IPS-20b (cell line): ENCODE data around the gene IYD.

Experiments used
- H3K27ac ChIP-seq: one replicate; pipeline ENCODE4 v1.5.1; 2013; ENCODE audit warnings: low read length
- H3K27me3 ChIP-seq: 2 replicates; pipeline ENCODE4 v1.6.1; 2013; ENCODE audit warnings: mild to moderate bottlenecking, low read length, inconsistent platforms; ENCODE audit not compliant: insufficient read depth
- H3K36me3 ChIP-seq: 2 replicates; pipeline ENCODE4 v1.6.1; 2013; ENCODE audit warnings: low read depth, mild to moderate bottlenecking, inconsistent platforms, low read length, moderate library complexity; ENCODE audit not compliant: insufficient read depth
- H3K4me1 ChIP-seq: 2 replicates; pipeline ENCODE4 v1.6.1; 2013; ENCODE audit warnings: mild to moderate bottlenecking, control low read depth, inconsistent platforms, low read length, moderate library complexity; ENCODE audit not compliant: insufficient read depth
- H3K4me3 ChIP-seq: 2 replicates; pipeline ENCODE4 v1.5.1; 2013; ENCODE audit warnings: mild to moderate bottlenecking, low read length, inconsistent platforms
- H3K9ac ChIP-seq: 2 replicates; pipeline ENCODE4 v1.6.1; 2013; ENCODE audit warnings: low read depth, mild to moderate bottlenecking, inconsistent platforms, low read length, moderate library complexity
- H3K9me3 ChIP-seq: 2 replicates; pipeline ENCODE4 v1.6.1; 2013; ENCODE audit warnings: mild to moderate bottlenecking, low read depth, low read length, inconsistent platforms; ENCODE audit not compliant: insufficient read depth

Gene IYD

GRCh38 chr6:150368762-150369161 is at the start of gene IYD:
TSS of gene IYD (plus strand) at chr6:150369012. CDS start at chr6:150369032, 20 bp downstream.
- Histone ChIP-seq H3K9ac (no peak within 1 kb of the TSS), H3K27me3 (no peaks in the 10 kb centered on the region), H3K4me3 (no peak within 1 kb of the TSS), H3K36me3 (no peaks in the 10 kb centered on the region), H3K9me3 (no peaks in the 10 kb centered on the region), H3K4me1 (no peaks in the 10 kb centered on the region), H3K27ac (no peak within 1 kb of the TSS)

GRCh38 chr6:150319924-150320323 is 48.9 kb upstream of the IYD start:
- Histone ChIP-seq H3K9ac (no peak overlapping the region), H3K4me1 (no peaks in the 10 kb centered on the region), H3K27me3 (no peaks in the 10 kb centered on the region), H3K27ac (no peak overlapping the region), H3K36me3 (no peaks in the 10 kb centered on the region), H3K4me3 (no peak overlapping the region), H3K9me3 (no peaks in the 10 kb centered on the region)

GRCh38 chr6:150320442-150320841 is 48.4 kb upstream of the IYD start:
- no peaks in the 10 kb centered on the region for H3K36me3 ChIP-seq
- H3K9ac ChIP-seq = no peak overlapping the region
- no peaks in the 10 kb centered on the region for H3K4me1 ChIP-seq
- H3K4me3 ChIP-seq = no peak overlapping the region
- H3K27me3 ChIP-seq = no peaks in the 10 kb centered on the region
- no peak overlapping the region for H3K27ac ChIP-seq
- H3K9me3 ChIP-seq = no peaks in the 10 kb centered on the region

- H3K4me1 ChIP-seq = no peaks in the 10 kb centered on the region; the same call in 1 of the 2 replicates
- no peaks in the 10 kb centered on the region for H3K9me3 ChIP-seq
- no peak overlapping the region for H3K9ac ChIP-seq
- H3K4me3 ChIP-seq = no peak overlapping the region
- no peak overlapping the region for H3K27ac ChIP-seq
- no peaks in the 10 kb centered on the region for H3K27me3 ChIP-seq
- no peaks in the 10 kb centered on the region for H3K36me3 ChIP-seq
Observed at GRCh38 chr6:150322466-150322871, 46.3 kb upstream of the IYD start.

- no peaks in the 10 kb centered on the region for H3K9me3 ChIP-seq
Observed at GRCh38 chr6:150323205-150323604, 45.6 kb upstream of the IYD start.

GRCh38 chr6:150324044-150324443 is 44.8 kb upstream of the IYD start:
- Histone ChIP-seq H3K9ac (no peak overlapping the region), H3K27me3 (no peaks in the 10 kb centered on the region), H3K4me1 (no peaks in the 10 kb centered on the region; the same call in 1 of the 2 replicates), H3K9me3 (no peaks in the 10 kb centered on the region), H3K27ac (no peak overlapping the region), H3K36me3 (no peaks in the 10 kb centered on the region), H3K4me3 (no peak overlapping the region)

More at GRCh38 chr6:150323205-150323604, 45.6 kb upstream of the IYD start:
- Histone ChIP-seq H3K27me3 (no peaks in the 10 kb centered on the region), H3K4me3 (no peak overlapping the region), H3K9ac (no peak overlapping the region), H3K27ac (no peak overlapping the region), H3K36me3 (no peaks in the 10 kb centered on the region), H3K4me1 (no peaks in the 10 kb centered on the region; the same call in 1 of the 2 replicates)

GRCh38 chr6:150325066-150325772 is 43.6 kb upstream of the IYD start:
- no peaks in the 10 kb centered on the region for H3K27me3 ChIP-seq
- H3K4me1 ChIP-seq = no peaks in the 10 kb centered on the region; the same call in 1 of the 2 replicates
- no peaks in the 10 kb centered on the region for H3K36me3 ChIP-seq
- no peak overlapping the region for H3K4me3 ChIP-seq
- H3K9ac ChIP-seq = no peak overlapping the region
- no peaks in the 10 kb centered on the region for H3K9me3 ChIP-seq
- no peak overlapping the region for H3K27ac ChIP-seq

GRCh38 chr6:150327117-150327774 is 41.6 kb upstream of the IYD start:
- Histone ChIP-seq H3K4me1 (no peaks in the 10 kb centered on the region; the same call in 1 of the 2 replicates), H3K27ac (no peak overlapping the region), H3K9me3 (no peaks in the 10 kb centered on the region), H3K4me3 (no peak overlapping the region), H3K9ac (no peak overlapping the region), H3K27me3 (no peaks in the 10 kb centered on the region), H3K36me3 (no peaks in the 10 kb centered on the region)

- Histone ChIP-seq H3K9me3 (no peaks in the 10 kb centered on the region), H3K4me3 (no peak overlapping the region), H3K27ac (no peak overlapping the region), H3K36me3 (no peaks in the 10 kb centered on the region), H3K4me1 (no peaks in the 10 kb centered on the region; the same call in 1 of the 2 replicates), H3K9ac (no peak overlapping the region), H3K27me3 (no peaks in the 10 kb centered on the region)
Observed at GRCh38 chr6:150328744-150329405, 39.9 kb upstream of the IYD start.

- H3K27ac ChIP-seq = no peak overlapping the region
- no peak overlapping the region for H3K9ac ChIP-seq
- H3K27me3 ChIP-seq = no peaks in the 10 kb centered on the region
- H3K9me3 ChIP-seq = no peaks in the 10 kb centered on the region
- H3K4me3 ChIP-seq = no peak overlapping the region
- H3K36me3 ChIP-seq = no peaks in the 10 kb centered on the region
- no peaks in the 10 kb centered on the region; the same call in 1 of the 2 replicates for H3K4me1 ChIP-seq
Observed at GRCh38 chr6:150331344-150331743, 37.5 kb upstream of the IYD start.

- Histone ChIP-seq H3K9ac (no peak overlapping the region), H3K4me3 (no peak overlapping the region), H3K27ac (no peak overlapping the region), H3K27me3 (no peaks in the 10 kb centered on the region), H3K9me3 (no peaks in the 10 kb centered on the region), H3K4me1 (no peaks in the 10 kb centered on the region), H3K36me3 (no peaks in the 10 kb centered on the region)
Observed at GRCh38 chr6:150332939-150333584, 35.8 kb upstream of the IYD start.
